GM06990 (cell line): Measurements from ENCODE around the gene NTN1.

Experiments used
- DNase-seq: peaks from one replicate; pipeline ENCODE4 v3.0.0-alpha.2; 2011; ENCODE audit not compliant: insufficient read length; ENCODE audit errors: extremely low read depth
- H3K27me3 ChIP-seq: replicated peaks from 2 replicates; pipeline ENCODE4 v1.6.0; 2011; ENCODE audit warnings: low read length; ENCODE audit not compliant: control insufficient read depth, insufficient read depth
- H3K36me3 ChIP-seq: 2 replicates; pipeline ENCODE4 v1.5.1; 2011; ENCODE audit warnings: low read length; ENCODE audit not compliant: control insufficient read depth, insufficient read depth
- H3K4me3 ChIP-seq: replicated peaks from 2 replicates; pipeline ENCODE4 v1.5.1; 2011; ENCODE audit warnings: low read depth, mild to moderate bottlenecking, control low read depth, low read length
- TF ChIP-seq, protein P1 (sequence below): IDR thresholded peaks from 2 replicates; pipeline ENCODE4 v1.5.1; 2011; ENCODE audit warnings: low read length, control low read depth, mild to moderate bottlenecking, inconsistent platforms; ENCODE audit not compliant: insufficient read depth, poor library complexity, severe bottlenecking

NTN1 gene

DNA sequence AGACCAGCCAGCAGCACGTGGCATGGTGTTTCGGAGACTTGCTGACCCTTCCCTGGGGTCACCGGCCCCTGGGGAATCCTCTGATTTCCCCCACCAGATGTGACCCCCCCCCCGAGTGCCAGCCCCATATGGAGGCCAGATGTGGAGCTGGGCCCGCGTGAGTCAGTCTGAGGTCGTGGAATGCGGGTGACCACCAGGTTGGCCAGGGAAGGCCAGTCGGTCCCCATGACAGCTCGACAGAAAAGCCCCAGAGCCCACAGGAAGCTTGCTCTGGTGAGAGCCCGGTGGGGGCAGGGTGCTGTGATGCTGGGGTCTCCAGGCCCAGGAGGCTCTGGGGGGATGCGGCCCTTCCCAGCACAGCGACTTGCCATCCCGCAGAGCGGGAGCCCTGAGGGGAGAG is 209.0 kb downstream of the NTN1 start:
- no peaks in the 10 kb centered on the region for H3K36me3 ChIP-seq
- TF ChIP-seq, protein P1, sequence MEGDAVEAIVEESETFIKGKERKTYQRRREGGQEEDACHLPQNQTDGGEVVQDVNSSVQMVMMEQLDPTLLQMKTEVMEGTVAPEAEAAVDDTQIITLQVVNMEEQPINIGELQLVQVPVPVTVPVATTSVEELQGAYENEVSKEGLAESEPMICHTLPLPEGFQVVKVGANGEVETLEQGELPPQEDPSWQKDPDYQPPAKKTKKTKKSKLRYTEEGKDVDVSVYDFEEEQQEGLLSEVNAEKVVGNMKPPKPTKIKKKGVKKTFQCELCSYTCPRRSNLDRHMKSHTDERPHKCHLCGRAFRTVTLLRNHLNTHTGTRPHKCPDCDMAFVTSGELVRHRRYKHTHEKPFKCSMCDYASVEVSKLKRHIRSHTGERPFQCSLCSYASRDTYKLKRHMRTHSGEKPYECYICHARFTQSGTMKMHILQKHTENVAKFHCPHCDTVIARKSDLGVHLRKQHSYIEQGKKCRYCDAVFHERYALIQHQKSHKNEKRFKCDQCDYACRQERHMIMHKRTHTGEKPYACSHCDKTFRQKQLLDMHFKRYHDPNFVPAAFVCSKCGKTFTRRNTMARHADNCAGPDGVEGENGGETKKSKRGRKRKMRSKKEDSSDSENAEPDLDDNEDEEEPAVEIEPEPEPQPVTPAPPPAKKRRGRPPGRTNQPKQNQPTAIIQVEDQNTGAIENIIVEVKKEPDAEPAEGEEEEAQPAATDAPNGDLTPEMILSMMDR: no peak
- no peak overlapping the region for H3K4me3 ChIP-seq
- peaks cover 4% of the 10 kb centered on the region for H3K27me3 ChIP-seq
- DNase-seq: no peak

DNA sequence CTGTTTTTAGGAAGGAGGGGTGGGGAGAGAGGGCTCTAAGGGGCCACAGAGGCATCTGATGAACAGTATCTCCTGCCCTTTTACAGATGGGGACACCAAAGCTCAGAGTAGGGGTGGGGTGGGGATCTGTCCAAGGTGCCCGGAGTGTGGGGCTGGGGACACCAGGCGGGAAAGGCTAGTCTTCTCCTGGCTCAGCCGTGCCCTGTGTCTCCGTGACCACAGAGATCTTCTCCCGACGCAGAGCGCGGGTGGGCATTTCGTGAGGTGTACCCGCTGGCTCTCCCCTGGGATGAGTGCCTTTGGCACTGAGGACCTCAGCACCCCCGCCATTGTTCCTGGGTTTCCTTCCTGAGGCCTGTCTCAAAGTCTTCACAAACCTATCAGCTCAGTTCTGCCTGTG is 209.6 kb downstream of the NTN1 start:
- DNase-seq: no peak
- no peak overlapping the region for H3K4me3 ChIP-seq
- H3K27me3 ChIP-seq: peaks cover 4% of the 10 kb centered on the region
- H3K36me3 ChIP-seq: no peaks in the 10 kb centered on the region
- TF ChIP-seq, protein P1: no peak

DNA sequence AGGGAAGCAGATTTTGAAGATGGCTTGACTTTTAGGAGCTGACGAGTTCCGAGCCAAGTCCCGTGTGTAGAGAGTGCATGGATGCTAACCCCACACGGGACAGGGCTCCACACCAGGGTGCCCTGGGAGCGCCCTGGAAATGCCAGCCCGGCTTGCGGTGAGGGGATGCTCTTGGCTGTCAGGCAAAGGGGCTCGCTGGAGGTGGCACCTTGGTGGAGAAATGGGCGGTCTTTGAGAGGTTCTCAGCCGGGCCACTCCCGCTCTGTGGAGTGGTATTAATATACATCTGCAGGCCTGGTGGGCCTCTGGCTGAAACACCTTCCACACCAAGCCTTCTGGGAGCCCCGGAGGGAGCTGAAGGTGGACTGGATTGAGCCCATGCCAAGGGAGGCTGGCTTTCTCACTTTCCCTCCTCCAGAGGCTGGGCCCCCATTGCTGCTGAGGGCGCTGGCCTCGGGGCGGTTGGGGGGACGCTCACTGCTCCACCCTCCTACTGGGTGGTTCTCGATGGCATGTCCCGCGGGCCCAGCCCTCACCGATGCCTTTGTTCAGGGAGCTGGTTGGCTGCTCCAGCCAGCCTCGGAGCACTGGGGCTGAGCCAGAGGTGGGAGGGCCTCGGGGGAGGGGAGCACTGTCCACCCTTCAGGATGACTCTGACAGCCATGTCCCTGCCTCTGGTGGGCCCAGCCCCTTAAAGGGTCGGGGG is 210.3 kb downstream of the NTN1 start:
- no peak overlapping the region for H3K4me3 ChIP-seq
- no peak for DNase-seq
- no peaks in the 10 kb centered on the region for H3K36me3 ChIP-seq
- TF ChIP-seq, protein P1: no peak
- H3K27me3 ChIP-seq: peaks cover 4% of the 10 kb centered on the region

- TF ChIP-seq, protein P1: no peak
- no peaks in the 10 kb centered on the region for H3K36me3 ChIP-seq
- DNase-seq: no peak
- H3K27me3 ChIP-seq: peaks cover 4% of the 10 kb centered on the region
- H3K4me3 ChIP-seq: no peak overlapping the region
Measured at GRCh38 chr17:9232155-9232475, 210.8 kb downstream of the NTN1 start.

GRCh38 chr17:9232591-9233270 is 211.4 kb downstream of the NTN1 start:
- peaks cover 4% of the 10 kb centered on the region for H3K27me3 ChIP-seq
- no peaks in the 10 kb centered on the region for H3K36me3 ChIP-seq
- H3K4me3 ChIP-seq: no peak overlapping the region
- DNase-seq: no peak
- TF ChIP-seq, protein P1: no peak
